ENCODE measurements around the gene PITPNM3.
"Not testable (repeated sequence)": the region's sequence is repeated elsewhere in the genome, so short reads cannot be mapped to it uniquely, and the experiment has no call there.

Gene PITPNM3

GRCh38 chr17:6556121-6557039 lies at the start of gene PITPNM3:
TSS of gene PITPNM3 (minus strand) at chr17:6556555. CDS start at chr17:6556406, 149 bp downstream.
- DNase-seq (ENCODE audit: low read depth in 3 of 3) = no peak

DNA sequence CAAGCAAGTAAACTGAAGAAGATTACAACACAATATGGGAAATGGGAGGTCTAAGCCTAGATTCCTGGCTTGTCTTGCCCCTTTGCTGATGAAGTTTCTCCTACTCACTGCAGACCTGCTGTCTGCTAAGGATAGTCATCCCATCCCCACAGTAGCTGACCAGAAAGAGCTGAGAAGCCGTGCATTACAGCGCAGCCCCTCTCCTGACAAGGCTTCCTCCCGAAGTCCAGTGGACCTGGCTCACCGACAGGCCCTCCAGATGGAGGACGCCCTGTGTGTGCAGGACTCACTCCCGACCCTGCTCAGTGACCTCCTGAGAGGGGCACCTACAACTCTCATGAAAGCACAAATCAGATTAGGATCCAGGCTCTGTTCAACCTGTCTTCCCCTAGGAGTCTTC lies 48.8 kb upstream of the PITPNM3 start:
- DNase-seq (ENCODE audit: low read depth in 3 of 3) = no peak

GRCh38 chr17:6603744-6604325 lies 47.5 kb upstream of the PITPNM3 start:
- DNase-seq (ENCODE audit: low read depth in 3 of 3) = no peak

- DNase-seq (ENCODE audit: low read depth in 3 of 3) = no peak
These were observed 45.8 kb upstream of the PITPNM3 start for GRCh38 chr17:6602141-6602540.

DNA sequence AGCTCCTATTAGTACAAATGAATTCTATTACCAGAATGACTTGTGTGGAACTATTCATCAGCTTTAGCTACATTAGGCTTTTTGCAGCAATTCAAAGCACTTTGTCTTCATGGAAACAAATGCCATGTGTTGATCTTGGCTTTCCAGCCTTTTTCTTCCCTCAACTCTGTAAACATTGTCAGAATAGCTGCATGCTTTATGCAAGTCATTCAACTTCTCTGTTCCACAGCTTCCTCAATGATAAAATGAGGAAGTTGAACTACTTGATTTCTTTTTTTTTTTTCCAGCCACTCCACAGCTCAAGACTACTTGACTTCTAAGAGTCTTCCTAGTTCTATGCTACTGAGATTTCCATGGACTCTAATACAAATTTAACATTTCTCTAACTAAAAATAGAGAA lies 43.0 kb upstream of the PITPNM3 start:
- DNase-seq (ENCODE audit: low read depth in 3 of 3) = no peak

DNA sequence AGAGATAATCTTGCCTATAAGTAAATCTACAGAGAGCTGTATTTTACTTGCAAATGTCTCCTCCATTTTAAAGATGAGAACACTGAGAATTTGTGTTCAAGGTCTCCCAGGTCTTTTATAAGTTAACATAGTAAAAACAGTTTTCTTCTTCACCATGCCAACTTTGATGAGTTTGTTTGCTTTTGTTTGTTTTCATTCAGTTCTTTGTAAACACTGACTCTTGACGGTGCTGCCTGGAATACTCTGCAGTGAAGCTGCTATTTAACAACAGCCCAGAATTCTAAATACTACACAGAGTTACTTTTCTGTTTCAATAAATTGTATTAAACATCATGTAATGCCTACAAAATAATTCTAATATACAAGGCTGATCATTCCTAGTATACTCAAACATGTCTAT lies 41.4 kb upstream of the PITPNM3 start:
- DNase-seq (ENCODE audit: low read depth in 3 of 3) = no peak

DNA sequence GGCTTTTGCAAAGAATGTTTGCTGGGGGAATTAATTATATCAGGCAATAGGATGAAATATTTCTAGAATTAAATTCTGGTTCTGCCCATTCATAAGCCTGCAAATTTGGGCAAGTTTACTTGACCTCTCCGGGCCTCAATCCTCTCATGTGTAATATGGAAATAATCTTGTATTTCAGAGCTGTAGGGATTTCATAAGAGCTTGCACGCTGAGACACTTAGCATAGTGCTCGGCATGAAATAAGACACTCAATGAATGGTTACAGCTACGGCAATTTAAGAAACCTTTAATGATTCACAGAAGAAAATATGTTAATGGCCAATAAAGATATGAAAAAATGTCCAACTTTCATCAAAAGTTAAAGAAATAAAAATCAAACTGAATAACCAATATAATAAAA lies 40.6 kb upstream of the PITPNM3 start:
- DNase-seq (ENCODE audit: low read depth in 3 of 3) = no peak

DNA sequence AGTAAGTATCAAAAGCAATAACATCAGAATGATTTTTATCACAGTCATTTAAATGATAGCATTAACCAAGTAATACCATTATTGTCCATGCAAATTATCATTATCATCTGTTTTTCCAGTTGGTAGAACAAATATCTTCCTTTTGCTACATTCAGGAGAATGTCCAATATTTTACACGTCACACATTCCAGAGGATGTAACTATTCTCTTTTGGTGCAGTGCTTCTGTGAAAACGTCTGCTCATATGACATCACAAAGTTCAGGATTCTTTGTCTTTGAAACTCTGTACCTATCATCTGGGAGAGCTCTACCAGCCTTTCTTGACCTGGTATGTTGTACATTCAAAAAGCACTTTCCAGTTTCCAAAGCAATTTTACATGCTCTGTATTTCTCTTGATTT lies 40.2 kb upstream of the PITPNM3 start:
- no peak for DNase-seq (ENCODE audit: low read depth in 3 of 3)

- DNase-seq (ENCODE audit: low read depth in 3 of 3) = no peak
These were observed 39.7 kb upstream of the PITPNM3 start for GRCh38 chr17:6596081-6596480.

- DNase-seq (ENCODE audit: low read depth in 3 of 3) = not testable (repeated sequence)
These were observed 37.0 kb upstream of the PITPNM3 start for GRCh38 chr17:6593371-6593770.

- no peak for DNase-seq (ENCODE audit: low read depth in 3 of 3)
These were observed 35.8 kb upstream of the PITPNM3 start for GRCh38 chr17:6592173-6592572.

DNA sequence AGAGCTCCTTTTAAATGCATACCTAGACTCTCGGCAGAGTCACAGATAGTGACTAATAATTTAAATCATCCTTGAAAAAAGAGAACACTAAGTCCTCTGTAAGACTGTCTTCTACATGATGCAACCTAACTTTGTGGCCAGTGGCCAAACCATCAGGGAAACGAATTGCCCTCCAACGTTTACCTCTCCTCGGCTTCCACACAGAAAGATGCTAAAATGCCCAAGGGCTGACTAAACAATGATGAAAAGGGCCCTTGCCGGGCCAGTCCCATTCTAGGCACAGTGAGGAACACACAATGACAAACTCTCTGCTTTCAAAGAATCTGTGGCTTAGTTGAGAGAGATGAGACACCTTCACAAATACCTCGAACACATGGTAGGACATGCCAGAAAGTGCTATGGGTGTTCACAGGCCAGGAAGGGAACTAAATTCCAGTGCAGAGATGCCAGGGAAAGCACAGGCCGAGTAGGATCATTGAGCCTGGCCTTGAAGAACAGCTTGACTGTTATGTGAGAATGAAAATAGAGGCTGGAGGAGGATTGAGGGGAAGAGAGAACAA lies 35.3 kb upstream of the PITPNM3 start:
- no peak for DNase-seq (ENCODE audit: low read depth in 3 of 3)

- no peak for DNase-seq (ENCODE audit: low read depth in 3 of 3)
These were observed 33.1 kb upstream of the PITPNM3 start for GRCh38 chr17:6589266-6589946.

- no peak for DNase-seq (ENCODE audit: low read depth in 3 of 3)
These were observed 31.8 kb upstream of the PITPNM3 start for GRCh38 chr17:6588165-6588564.

- no peak for DNase-seq (ENCODE audit: low read depth in 3 of 3)
These were observed 31.0 kb upstream of the PITPNM3 start for GRCh38 chr17:6587310-6587709.

DNA sequence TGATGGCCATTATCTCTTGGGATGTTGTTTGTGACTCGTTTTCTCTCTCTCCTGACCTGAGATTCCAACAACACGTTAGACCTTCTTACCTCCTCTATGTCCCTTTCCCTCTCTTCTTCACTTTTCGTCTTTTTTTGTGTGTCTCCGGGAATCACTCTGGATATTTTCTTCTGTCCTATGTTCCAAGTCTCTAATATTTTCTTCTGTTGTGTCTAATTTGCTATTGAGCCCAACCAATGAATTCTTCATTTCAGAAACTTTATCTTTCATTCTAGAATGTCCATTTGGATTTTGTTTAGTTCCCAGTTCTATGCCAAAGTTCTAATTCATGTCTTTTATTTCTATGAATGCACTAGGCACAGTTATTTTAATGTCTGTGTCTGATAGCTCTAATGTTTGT lies 27.1 kb upstream of the PITPNM3 start:
- DNase-seq (ENCODE audit: low read depth in 3 of 3) = no peak

DNA sequence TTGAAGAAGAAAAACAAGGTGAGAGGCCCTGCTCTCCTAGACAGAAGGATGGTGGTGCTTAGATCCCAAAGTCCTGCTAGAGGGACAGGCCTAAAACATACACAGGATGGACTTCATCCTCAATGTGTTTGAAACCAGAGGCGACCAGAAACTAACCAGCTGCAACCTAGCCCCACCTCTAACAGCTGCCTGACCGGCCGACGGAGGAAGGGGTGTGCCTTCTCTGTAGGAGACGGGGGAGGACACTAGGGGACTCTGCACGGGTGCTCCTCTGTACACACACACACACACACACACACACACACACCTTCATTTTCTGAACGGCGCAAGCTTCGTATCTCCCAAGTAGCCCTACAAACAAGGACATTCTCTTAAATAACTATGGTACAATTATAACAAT lies 24.3 kb upstream of the PITPNM3 start:
- no peak for DNase-seq (ENCODE audit: low read depth in 3 of 3)

DNA sequence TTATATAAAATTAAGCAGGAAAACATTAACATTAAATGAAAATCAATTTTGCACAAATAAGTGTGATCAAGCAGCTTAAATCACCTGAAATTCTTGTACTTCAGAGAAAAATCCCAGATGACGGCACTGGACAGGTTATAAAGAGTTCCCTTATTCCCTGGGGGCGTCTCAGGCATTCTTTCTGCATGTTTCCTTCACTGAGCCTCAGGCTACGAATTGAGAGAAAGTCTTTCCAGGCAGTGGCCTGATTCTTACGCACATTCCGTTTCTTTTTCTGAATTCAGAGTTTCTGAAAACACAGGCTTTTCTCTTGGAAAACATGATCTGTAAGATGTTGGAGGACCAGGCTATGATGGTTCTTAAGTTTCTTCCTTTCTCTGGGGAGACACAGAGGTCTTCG lies 22.1 kb upstream of the PITPNM3 start:
- DNase-seq (ENCODE audit: low read depth in 3 of 3) = no peak

GRCh38 chr17:6577686-6578263 lies 21.4 kb upstream of the PITPNM3 start:
- no peak for DNase-seq (ENCODE audit: low read depth in 3 of 3)

DNA sequence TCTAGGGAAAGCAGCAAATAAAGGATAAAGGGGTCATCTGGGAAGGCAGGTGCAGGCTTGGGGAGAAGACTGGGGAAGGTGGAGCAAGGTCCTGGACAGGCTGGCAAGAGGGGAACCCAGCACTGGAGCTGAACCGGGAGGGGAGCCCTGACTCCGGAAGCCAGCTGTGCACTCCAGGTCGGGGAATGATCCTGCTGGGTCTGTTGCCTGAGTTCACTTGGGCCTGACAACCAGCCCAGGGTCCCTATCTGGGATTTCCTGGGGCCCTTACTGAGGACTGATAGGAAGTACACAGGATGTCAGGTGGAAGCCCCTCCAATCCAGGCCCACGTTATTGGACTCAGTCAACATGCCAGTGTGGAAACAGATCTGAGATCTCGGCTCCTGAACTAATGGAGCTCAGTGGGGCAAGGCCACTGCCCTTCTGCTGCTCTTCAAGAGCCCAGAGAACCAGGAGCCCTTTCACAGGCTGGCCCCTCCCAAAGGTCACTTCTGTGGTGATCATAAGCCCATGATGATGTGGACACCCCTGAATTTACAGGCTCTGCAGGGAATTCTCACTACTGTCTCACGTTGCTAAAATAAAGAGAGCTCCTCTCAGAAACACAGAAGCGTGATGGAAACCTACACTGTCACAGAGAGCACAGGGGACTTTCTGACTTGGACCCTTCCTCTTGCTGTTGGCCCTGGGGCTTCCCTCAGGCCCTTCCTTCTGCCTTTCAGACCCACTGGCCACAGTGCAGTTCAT lies 19.9 kb upstream of the PITPNM3 start:
- DNase-seq (ENCODE audit: low read depth in 3 of 3) = no peak

DNA sequence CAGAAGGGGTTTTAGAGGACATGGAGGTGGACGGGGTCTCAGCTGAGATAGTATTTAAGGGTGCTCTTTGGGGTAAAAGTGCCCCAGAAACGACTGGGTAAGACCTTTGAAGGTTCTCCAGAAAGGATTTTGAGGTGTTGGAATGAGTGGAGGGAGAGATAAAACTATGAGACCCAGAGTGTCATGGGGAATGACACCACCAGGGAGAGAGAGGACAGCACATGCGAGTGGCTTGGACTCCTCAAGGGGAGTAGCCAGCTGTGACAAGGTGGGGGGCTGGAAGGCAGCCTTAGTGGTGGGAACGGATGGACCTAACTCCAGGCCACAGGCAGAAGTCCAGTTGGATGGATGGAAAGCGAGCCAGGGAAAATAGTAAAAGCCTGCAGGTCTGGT lies 19.2 kb upstream of the PITPNM3 start:
- no peak for DNase-seq (ENCODE audit: low read depth in 3 of 3)

Measured in stimulated activated CD4-positive, alpha-beta T cell treated with anti-CD3 and anti-CD28 coated beads, TNF-alpha, amount 100 ng/mL, for 48 hours (primary cell).